ENCODE results near the gene CRIM1.

The CRIM1 gene

DNA sequence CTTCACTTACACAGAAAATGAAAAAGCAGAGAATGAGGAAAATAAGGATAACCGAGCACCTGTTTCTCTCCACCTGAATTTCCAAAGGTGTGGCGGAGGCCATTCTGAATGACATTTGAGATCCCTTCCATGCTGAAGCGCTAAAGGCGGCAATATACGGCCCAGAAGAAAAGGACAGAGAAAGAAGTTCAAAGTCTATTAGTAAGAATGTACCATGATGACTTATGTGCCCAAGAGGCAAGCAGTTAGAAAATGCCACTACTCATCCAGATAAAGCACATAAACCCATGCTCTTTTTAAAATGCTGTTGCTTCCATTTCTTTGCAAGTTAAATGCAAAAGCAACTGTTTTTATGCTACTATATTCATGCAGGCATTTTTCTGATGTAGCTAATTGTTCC, 205.1 kb downstream of the CRIM1 start:
- DNase-seq, result no peak

- no peak for DNase-seq
Observed at GRCh38 chr2:36561237-36561944, 205.8 kb downstream of the CRIM1 start.

DNA sequence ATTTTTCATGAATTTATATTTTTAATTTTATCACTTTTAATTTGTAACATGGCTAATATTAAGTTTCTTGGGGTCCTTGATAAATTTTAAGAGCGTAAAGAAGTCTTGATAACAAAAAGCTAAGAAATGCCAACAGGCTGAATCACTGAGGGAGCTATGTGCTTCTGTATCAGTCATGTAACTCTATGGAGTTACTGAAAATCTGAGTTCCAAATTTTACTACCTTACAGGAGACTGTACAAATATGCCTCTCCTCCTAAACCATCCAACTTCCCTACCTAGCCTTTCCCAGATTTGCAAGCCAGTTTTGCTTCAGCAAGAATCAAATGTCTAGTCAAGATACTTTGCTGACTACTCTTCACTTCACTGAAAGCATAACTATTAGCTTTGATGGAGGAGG, 206.7 kb downstream of the CRIM1 start:
- DNase-seq, result no peak

DNA sequence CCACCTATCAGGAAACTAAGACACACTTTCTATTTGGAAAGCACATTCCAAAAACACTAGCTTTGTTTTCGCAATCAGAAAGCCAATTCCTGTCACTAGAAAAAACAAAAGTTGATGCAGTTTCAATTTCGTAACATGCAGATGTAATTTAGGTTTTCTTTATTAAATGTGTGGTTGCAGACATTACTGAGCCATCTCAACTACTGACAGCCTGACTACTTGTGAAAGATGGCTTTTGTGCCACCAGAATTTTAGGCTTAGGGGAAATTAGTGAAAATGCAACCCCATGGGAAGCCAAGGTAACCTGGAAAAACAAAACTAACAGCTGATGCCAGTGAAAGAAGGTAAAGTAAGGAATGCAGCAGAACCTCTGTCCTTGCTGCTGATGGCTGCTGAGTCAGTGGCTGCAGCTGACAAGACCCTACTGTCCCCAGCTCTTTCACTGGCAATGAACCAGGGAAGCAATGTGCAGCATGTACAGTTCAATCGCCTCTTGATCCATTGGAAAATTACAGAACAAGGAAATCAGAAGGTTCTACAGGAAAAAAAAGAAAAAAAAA, 207.5 kb downstream of the CRIM1 start:
- DNase-seq, result no peak

DNA sequence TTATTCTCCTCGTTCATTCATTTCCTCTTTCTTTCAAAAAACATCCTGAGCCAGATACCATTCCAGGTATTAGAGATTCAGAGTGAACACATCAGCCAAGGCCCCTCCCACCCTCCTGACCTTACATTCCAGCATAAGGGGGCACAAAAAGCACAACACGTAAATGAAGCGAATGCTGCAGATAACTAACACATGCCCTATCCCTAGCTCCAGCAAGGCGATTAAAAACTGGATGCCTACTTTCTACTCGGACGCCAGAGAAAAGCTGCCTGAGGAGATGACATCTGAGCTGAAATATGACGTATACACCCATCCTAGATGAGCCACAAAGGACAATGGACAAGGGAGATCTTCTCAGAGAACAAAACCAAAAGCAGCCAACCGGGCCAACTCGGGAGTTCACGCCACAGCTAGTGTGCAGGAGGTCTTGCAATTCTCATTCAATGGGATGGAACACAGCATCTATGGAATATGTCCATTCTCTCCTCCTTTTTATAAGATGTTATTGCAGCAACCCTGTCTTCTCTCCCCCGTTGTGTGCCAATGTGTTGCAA, 208.9 kb downstream of the CRIM1 start:
- DNase-seq, result no peak

- no peak for DNase-seq
Observed at GRCh38 chr2:36565712-36566111, 210.1 kb downstream of the CRIM1 start.

- DNase-seq, result no peak
Observed at GRCh38 chr2:36566887-36567286, 211.3 kb downstream of the CRIM1 start.

GRCh38 chr2:36567711-36568408, 212.3 kb downstream of the CRIM1 start:
- DNase-seq, result no peak

DNA sequence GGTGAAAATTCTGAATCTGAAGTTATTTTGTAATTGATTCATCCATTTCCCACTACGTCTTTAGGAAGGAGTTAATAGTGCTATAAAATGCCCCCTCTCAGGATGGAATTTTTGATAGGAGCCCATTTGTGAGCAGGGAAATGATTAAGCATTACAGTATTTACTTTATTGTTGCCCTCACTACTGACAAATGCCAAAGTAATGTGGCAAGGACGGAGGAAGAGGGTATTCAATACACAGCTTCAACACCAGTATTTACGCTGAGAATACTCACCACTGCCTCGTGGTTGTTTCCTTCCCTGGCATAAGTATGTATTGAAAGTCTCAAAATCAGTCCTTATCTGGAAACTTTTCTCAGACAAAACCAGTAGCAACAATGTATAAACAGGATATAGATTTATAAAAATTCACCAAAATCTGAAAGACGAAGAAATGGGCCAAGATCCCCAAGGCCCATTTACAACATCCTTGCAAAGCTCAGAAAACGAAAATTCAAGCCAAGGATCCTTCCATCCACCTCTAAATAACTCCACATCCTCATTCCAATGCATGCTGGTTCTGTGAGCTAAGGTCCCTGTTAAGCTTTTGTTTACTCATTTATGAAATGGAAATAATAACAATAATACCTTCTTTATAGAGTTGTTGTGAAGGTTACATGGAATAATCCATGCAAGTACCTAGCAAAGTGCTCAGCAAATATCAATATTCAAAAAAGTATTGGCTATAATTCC, 213.1 kb downstream of the CRIM1 start:
- DNase-seq, result no peak

DNA sequence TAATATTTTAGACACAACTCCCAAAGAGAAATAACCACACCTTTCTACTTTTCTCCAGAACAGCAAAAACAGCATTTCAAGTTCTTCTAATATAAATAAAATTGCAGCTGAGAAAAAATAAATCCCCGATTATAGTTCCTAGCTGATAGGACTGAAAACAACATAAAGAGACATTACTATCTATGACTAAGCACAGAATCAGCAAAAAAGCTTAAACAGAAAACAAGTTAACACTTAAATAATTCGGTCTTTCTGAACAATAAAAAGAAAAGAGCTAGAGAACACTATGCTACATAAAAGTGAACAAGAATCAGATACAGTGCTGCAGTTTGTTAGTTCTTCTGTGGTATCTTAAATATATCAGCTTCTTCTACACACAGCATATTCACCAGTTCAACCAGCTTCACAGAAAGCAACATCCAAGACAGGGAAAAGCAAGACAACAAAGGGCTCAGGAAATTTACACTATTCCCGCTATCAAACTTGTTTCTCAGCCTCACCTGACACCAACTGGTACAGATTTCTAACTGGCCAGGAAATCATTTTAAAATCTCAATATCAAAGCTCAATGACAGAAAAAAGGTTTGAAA, 213.8 kb downstream of the CRIM1 start:
- no peak for DNase-seq

- DNase-seq, result no peak
Observed at GRCh38 chr2:36570416-36570815, 214.8 kb downstream of the CRIM1 start.

DNA sequence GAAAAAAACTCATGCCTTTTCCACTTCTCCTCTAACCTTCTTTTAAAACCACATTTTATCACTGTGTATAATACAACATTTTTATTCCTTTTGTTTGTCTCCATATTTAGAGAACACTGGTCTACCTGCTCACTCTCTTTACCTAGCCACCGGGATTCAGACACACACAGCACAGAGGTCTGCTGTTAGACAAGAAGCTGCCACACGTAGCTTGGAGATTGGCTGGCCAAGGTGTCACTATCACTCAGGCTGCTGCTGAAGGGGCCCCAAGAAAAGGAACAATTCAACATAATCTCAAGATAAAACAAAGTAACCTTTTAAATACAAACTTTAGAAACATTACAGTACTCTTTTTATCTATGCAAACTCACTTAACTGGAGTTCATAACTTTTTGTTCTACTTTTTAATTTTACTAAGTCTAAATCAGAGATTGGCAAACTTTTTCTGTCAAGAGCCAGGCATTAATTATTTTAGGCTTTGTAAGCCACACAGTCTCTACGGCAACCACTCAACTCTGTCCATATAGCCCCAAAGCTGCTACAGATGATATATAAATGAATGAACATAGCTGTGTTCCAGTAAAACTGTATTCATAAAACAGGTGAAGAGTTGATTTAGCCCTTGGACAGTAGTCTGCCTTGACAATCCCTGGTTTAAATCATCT, 216.6 kb downstream of the CRIM1 start:
- no peak for DNase-seq

DNA sequence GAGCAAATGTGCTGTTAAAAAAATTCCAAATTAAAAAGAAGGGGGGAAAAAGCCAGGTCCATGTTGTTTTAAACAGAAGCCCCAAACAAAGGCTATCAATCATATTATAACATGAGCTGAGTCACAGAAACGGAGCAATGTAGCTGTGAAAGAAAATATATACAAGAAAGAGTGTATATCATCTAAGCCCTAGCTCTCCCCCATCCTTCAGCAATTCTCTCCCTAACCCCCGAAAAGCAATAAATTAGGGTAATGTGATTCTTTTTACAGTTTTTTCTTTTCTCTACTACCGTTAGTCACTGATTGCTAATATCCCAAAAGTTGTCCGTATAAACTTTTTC, 217.1 kb downstream of the CRIM1 start:
- no peak for DNase-seq

DNA sequence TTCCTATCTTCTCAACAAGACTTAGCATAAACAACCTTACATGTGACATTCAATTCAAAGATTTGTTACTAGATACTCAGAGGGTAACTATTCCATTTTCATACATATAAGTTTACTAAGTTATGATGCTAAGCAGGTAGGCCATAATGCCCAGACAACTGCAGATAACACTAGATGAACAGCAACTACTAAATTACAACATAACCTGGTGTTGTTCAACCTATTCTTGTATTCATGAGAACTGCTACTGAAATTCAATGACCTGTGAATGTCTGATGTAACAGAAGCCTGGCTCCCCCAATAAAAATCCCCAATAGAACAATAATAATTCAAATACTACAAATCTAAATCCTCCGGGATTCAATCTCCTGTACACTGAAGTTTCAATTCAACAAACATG, 217.6 kb downstream of the CRIM1 start:
- DNase-seq, result no peak

DNA sequence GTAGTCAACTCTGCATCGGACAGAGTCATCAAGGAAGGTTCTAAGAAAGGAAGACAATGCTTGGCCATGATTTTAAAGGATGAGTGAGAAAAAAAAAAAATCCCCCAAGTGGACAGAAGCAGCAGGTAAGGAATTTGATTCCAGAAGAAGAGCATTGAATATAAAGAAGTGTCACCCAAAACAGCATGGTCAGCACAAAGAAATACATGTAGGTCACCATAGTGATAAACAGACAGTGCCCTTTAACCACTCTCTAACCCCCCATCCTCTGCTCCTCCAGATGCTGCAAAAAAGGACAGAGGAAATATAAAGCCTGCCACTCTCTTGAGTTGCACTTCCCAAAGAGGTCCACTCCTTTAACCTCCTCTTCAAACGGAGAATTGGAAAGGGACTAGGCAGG, 219.0 kb downstream of the CRIM1 start:
- DNase-seq, result no peak

DNA sequence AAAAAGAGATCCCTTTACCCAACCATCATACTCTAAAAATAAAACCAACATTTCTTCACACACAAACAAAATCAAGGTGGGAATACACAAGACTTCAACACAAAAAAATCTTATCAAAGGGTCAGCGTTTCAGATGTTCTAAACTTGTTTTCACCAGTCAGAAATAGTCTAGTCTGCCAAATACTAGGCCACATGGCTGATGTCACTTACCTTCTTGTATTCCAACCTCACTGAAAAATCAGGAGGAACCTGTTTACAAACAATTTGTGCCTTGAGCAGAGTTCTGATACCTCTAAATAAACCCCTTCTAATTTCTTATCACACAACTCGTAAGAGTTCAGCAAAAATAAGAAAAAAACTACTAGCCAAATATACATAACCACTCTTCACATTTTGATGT, 222.3 kb downstream of the CRIM1 start:
- no peak for DNase-seq

DNA sequence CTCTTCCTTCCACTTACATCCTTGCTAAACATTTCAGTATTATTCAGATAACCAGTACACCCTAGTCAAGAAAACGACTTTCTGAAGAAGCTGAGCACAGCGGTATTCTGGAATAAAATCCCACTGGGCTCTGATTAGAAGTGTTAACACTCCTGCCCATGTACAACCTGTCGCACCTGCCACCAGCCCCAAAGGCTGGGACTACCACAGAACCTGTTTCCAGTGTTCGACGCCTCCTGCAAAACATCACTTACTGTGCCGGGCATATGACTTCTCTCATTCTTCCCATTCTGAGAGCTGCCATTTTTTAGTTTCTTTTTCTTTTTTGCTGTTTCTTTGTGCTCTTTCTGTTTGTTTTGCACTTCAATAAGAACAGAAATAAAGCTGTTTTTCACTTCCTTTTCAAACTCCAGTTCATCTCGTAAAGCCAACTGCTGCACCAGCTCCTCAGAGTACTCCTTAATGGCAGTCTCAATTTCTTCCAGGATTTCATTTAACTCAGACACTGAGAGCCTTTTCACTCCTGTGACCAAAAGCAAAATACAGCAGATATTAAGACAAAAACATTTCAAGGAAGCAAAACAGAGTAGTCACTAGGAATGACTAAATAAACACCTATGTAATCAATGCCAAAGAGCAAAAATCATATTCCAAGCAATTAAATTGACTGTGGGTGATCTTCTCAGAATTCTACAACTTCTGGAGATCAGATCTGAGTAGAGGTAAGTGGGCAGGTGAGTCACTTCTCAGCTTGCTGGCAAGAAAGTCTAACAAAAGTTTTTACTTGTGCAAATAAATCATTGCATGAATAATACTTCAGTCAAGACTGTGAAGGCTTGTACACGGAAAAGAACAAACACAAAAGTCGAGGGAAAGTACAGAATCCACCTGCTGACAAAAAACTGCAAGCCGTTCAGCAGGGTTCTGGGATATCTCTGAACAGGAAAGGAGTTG, 223.0 kb downstream of the CRIM1 start:
- DNase-seq, result no peak

DNA sequence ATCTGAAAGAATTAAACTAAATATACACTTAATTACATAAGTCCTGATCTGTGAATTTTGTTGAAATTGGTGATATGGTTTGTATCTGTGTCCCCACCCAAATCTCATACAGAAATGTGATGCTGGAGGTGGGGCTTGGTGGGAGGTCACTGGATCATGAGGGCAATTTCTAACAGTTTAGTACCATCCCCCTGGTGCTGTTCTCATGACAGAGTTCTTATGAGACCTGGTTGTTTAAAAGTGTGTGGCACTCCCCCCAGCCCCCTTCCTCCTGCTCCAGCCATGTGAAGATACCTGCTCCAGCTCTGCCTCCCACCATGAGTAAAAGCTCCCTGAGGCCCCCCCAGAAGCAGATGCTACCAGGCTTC, 223.7 kb downstream of the CRIM1 start:
- no peak for DNase-seq

- no peak for DNase-seq
Observed at GRCh38 chr2:36582538-36582937, 227.0 kb downstream of the CRIM1 start.

GRCh38 chr2:36582951-36583350, 227.4 kb downstream of the CRIM1 start:
- no peak for DNase-seq

DNA sequence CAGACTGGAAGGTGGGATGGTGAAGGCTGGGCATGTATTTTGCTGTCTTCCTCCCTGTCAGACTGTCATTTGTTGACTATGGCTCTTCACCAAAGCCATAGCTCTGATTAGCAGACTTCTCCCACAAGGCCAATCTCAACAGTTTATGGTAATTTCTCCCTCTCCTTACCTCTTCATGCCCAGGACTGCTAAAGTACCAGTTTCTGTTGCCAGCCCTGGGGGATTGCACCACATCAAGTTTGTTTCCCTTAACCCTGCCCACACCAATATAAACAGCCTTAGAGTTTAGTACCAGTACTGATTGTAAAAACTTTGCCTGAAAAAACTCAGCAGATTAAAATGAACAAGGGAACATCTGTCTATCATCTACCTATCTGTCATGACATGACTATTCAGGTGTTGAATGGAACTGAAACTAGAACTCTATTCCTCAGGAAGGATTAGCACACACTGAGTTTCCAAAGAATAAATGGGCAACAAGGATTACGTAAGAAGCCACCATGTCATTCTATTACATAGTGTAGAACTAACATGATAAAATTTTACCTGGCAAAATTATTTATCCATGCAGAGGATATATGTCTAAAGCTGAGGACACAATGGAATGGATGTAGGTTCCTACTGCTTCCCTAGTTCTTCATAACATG, 228.7 kb downstream of the CRIM1 start:
- DNase-seq, result no peak
